Hepatocyte (in vitro differentiated cells): ENCODE data around the gene NEUROD2. TPM values are rescaled to one million over a fixed set of nuclear protein-coding genes. Genes with fewer than 3 reads are reported as not detected.

ENCODE experiments used
- DNase-seq: peaks from one replicate; pipeline ENCODE4 v3.0.0-alpha.2; 2016; ENCODE audit warnings: low spot score
- H2AFZ ChIP-seq: fragments of 200-600 bp; sonication (generic); 2 replicates; pipeline ENCODE4 v1.6.0; 2016; ENCODE audit warnings: antibody characterized with exemption, mild to moderate bottlenecking
- H3K27ac ChIP-seq: fragments of 200-600 bp; sonication (generic); 2 replicates; pipeline ENCODE4 v1.5.1; 2016; ENCODE audit warnings: mild to moderate bottlenecking
- H3K27me3 ChIP-seq: fragments of 200-600 bp; sonication (generic); 2 replicates; pipeline ENCODE4 v1.6.1; 2016
- H3K36me3 ChIP-seq: fragments of 200-600 bp; sonication (generic); replicated peaks from 2 replicates; pipeline ENCODE4 v1.5.1; 2016; ENCODE audit warnings: low read depth; ENCODE audit not compliant: insufficient read depth
- H3K4me1 ChIP-seq: fragments of 200-600 bp; sonication (generic); 2 replicates; pipeline ENCODE4 v1.5.1; 2016; ENCODE audit warnings: mild to moderate bottlenecking, moderate library complexity; ENCODE audit not compliant: insufficient read depth
- H3K4me2 ChIP-seq: fragments of 200-600 bp; sonication (generic); 2 replicates; pipeline ENCODE4 v1.6.0; 2016
- H3K4me3 ChIP-seq: fragments of 200-600 bp; sonication (generic); 2 replicates; pipeline ENCODE4 v1.5.1; 2016; ENCODE audit warnings: mild to moderate bottlenecking
- H3K79me2 ChIP-seq: fragments of 200-600 bp; sonication (generic); 2 replicates; pipeline ENCODE4 v1.6.0; 2017; ENCODE audit warnings: mild to moderate bottlenecking
- H3K9me2 ChIP-seq: fragments of 200-600 bp; sonication (generic); replicated peaks from 2 replicates; pipeline ENCODE4 v1.6.0; 2017; ENCODE audit warnings: mild to moderate bottlenecking; ENCODE audit not compliant: insufficient read depth
- H3K9me3 ChIP-seq: fragments of 200-600 bp; sonication (generic); 2 replicates; pipeline ENCODE4 v1.5.1; 2016; ENCODE audit warnings: low read depth, mild to moderate bottlenecking
- H4K20me1 ChIP-seq: fragments of 200-600 bp; sonication (generic); 2 replicates; pipeline ENCODE4 v1.6.0; 2016; ENCODE audit warnings: mild to moderate bottlenecking; ENCODE audit not compliant: insufficient read depth, poor library complexity, severe bottlenecking
- CTCF ChIP-seq: fragments of 200-600 bp; sonication (generic); IDR thresholded peaks from 2 replicates; pipeline ENCODE4 v1.5.1; 2016; ENCODE audit warnings: antibody characterized with exemption, mild to moderate bottlenecking; ENCODE audit not compliant: poor library complexity
- EZH2 ChIP-seq: fragments of 200-600 bp; sonication (generic); IDR thresholded peaks from 2 replicates; pipeline ENCODE4 v1.6.1; 2016; ENCODE audit warnings: antibody characterized with exemption, mild to moderate bottlenecking, borderline replicate concordance
- EZH2phosphoT487 ChIP-seq: fragments of 200-600 bp; sonication (generic); IDR thresholded peaks from one replicate; pipeline ENCODE4 v1.6.1; 2018; ENCODE audit warnings: antibody characterized with exemption, mild to moderate bottlenecking, low read depth, moderate library complexity; ENCODE audit not compliant: unreplicated experiment, severe bottlenecking
- WGBS: methylation state at CpG from one replicate; pipeline ENCODE4 v1.1.6; 2016; ENCODE audit warnings: low lambda C conversion rate; ENCODE audit errors: missing lambda C conversion rate; 5-methylcytosine and 5-hydroxymethylcytosine counted together
- polyA plus RNA-seq: library from polyadenylated mRNA; unstranded; fragments of >200 nt; fragmentation: Nextera tagmentation; extraction: Ambion mirVana; gene quantifications from 2 replicates; pipeline ENCODE4 v1.2.1, GENCODE V29; 2016
- total RNA-seq: library from RNA; depleted of rRNA; stranded (reverse); fragments of >200 nt; gene quantifications from 2 replicates; pipeline ENCODE4 v1.2.3, GENCODE V29; 2014

NEUROD2 gene
- total and polyA plus RNA-seq, 2 experiments from 2014 or later: not detected

DNA sequence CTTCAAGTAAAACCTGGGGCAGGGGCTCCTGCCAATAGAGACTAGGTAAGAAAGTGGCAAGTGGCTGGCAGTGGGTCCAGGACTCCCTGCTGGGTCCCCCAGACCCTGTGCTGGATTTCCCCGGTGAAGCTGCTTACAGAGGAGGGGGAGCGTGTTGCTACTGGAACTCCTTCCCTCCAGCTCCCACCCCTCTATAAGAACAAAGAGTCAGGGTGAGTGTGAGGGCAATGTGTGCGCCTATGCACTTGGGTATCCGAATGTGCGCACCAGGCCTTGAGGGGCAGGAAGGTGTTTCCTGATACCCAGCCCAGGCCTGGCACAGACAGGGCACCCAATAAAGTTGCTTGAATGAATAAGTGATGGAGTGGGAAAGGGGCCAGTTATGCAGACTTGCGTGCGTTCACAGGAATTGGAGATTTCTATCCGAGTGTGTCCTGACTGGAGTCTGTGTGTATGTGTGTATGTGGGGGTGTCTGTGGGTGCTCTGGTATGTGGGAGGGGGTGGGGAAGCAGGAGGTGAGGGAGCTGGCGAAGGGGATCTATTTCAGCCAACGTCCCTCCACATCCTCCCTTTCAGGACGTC lies 11.7 kb downstream of the NEUROD2 start:
- Histone ChIP-seq H3K9me2 (no peaks in the 10 kb centered on the region), H3K79me2 (no peaks in the 10 kb centered on the region), H3K4me1 (no peaks in the 10 kb centered on the region), H3K27ac (no peak overlapping the region), H2AFZ (no peak overlapping the region), H4K20me1 (no peaks in the 10 kb centered on the region), H3K36me3 (no peaks in the 10 kb centered on the region), H3K4me3 (no peak overlapping the region), H3K27me3 (peaks cover 93% of the 10 kb centered on the region), H3K9me3 (no peaks in the 10 kb centered on the region), H3K4me2 (no peak overlapping the region)
- TF ChIP-seq CTCF: no peak
- TF ChIP-seq EZH2: no peak
- no peak for DNase-seq
- WGBS: 26% methylated on average over 8 of the region's 11 CpGs

DNA sequence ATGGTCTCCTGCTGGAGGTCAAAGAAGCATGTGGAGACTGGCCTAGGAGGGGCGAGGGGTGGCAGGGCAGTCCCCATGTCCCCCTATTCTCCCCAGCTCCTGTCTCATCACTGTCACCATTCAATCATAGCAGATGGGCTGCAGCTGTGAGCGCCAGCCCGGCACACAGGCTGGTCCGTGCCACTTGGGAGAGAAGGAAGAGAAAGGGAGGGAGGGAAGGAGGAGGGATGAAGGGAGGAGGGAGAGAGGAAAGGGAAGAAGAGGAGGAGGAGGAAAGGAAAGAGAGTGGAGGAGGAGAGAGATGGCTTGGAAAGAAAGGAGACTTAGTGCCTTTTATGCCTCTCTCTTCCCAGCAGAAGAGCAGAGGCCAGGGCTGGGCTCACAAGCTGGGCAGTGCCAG lies 12.4 kb downstream of the NEUROD2 start:
- no peak overlapping the region for H3K27ac ChIP-seq
- peaks cover 85% of the 10 kb centered on the region for H3K27me3 ChIP-seq
- no peak overlapping the region for H3K4me3 ChIP-seq
- 8% methylated on average over 4 of the region's 4 CpGs for WGBS
- no peak overlapping the region for H2AFZ ChIP-seq
- no peaks in the 10 kb centered on the region for H3K9me2 ChIP-seq
- no peak for DNase-seq
- no peak for TF ChIP-seq EZH2
- no peak for TF ChIP-seq EZH2phosphoT487
- TF ChIP-seq CTCF: no peak
- no peaks in the 10 kb centered on the region for H3K9me3 ChIP-seq
- H3K4me1 ChIP-seq: no peaks in the 10 kb centered on the region
- H4K20me1 ChIP-seq: no peaks in the 10 kb centered on the region
- no peaks in the 10 kb centered on the region for H3K36me3 ChIP-seq
- H3K79me2 ChIP-seq: no peaks in the 10 kb centered on the region
- no peak overlapping the region for H3K4me2 ChIP-seq

- Histone ChIP-seq H3K9me3 (no peaks in the 10 kb centered on the region), H3K4me2 (no peak overlapping the region), H3K27ac (no peak overlapping the region), H3K9me2 (no peaks in the 10 kb centered on the region), H3K79me2 (no peaks in the 10 kb centered on the region), H2AFZ (no peak overlapping the region), H3K36me3 (no peaks in the 10 kb centered on the region), H3K4me1 (no peaks in the 10 kb centered on the region), H3K4me3 (no peak overlapping the region), H3K27me3 (peaks cover 66% of the 10 kb centered on the region), H4K20me1 (no peaks in the 10 kb centered on the region)
- DNase-seq: no peak
- no peak for TF ChIP-seq EZH2
- no peak for TF ChIP-seq CTCF
- no peak for TF ChIP-seq EZH2phosphoT487
- 73% methylated on average over 2 of the region's 2 CpGs for WGBS
Measured at GRCh38 chr17:39593371-39593770, 14.3 kb downstream of the NEUROD2 start.
